ELR (cell line): ENCODE results near the gene BLOC1S4.
A peak's percentile ranks its signal among the peaks of the same experiment; 100 is the strongest.

Experiments used
- DNase-seq: peaks from one replicate; pipeline ENCODE4 v3.0.0-alpha.2; 2015; ENCODE audit warnings: low read depth

The BLOC1S4 gene

DNA sequence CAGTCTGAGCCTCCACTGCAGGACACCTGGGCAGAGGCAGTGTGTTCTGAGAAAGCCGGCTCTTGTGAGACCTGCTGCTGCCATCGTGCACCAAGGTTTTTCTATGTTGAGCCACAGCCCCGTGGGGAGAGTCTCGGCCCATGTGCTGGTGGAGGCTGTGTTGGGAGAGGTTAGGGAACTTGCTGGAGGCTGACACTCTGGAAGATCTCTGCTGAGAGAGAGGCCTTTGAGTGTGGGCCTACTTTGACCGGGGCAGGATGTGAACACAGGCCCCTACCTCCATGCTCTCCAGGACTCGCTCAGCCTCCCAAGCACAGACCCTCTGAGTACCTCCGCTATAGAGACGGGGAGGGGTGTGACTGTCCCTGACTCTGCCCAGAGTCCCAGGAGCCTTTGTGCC, 23.6 kb upstream of the BLOC1S4 start:
- no peak for DNase-seq

DNA sequence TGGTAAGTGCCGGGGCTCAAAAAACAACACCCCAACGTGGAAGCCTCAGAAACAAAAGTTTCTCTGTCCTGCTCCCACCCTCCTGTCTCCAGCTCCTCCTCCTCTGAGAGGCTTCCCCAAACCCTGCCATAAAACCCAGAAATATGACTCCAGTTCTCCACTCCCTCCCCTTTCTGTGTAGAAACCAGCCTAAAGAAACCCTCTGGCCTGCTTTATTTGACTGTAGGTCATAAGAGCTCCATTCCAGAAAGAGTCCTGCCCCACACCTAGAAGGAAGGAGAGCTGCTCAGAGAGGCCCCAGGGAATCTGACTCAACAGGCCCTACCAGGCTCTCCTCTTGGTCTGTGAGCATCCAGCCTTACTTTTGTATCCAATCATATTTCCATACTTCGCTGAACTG, 23.2 kb upstream of the BLOC1S4 start:
- no peak for DNase-seq

DNA sequence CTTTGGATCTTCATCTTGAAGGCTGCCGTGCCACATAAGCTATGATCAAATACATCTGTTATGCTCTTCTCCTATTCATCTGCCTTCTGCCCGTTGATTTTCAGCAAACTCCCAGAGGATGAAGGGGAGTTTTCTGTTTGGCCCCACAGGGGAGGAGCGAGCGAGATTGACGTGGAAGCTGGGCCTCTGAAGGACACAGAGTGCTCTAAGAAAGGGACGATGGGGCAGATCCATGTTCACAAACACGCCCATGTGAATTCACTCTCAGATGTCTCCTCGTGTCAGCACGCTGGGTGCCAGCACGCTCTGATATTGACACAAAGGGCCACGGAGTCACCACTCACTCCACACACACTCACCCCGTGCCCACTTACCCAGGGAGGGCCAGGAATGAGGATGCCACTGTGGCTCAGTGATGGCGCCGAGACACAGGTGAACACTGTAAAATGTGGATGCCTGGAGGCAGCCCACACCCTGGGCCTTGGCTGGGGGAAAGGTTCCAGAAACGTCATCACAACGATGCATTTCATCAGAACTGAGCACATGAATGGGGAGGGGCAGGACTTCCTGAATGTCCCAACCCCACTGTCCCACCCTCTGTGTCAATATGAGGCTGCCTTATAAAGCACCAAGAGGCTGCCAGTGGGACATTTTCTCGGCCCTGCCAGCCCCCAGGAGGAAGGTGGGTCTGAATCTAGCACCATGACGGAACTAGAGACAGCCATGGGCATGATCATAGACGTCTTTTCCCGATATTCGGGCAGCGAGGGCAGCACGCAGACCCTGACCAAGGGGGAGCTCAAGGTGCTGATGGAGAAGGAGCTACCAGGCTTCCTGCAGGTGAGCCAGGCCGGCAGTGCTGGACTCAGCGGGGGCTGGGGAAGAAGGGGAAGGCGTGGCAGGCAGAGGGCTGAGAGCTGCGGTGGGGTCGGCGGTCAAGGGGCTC, 22.5 kb upstream of the BLOC1S4 start, which contains the start of gene S100P:
Gene S100P (plus strand): TSS at position 648 of the 946 bp plus-strand sequence. CDS start 55 bp downstream, at position 703.
- no peak for DNase-seq

DNA sequence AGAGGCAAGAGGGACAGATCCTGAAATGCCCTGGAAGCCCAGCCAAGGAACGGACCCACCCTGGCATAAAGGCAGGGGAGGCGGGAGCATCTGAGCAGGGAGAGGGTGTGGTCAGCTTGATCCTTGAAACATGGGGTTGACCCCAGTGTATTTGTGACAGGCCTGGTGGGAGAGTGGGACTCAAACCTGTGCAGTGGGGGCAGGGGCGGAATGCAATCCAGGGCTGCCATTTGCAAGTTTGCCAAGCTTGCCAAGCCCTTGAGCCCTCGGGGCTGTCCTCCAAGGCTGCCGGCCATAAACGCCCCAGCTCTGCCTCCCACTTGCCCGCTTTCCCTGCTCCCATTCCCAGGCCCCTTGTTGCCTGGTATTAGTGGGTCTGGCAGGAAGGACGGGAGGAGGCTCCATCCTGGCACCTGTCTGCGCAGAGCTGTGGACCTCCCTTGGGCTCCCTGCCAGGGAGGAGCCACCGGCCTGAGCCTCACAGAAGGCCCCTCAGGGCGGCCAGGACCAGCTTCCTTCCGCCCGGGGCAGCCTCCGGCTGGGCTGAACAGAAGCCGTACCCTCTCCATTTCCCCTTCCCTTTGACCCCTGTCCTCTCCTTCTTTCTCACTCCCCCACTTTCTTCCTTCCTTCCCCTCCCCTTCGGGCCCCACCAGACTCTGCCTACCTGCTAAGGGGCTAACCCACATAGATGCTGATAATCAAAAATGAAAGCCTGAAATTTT, 21.6 kb upstream of the BLOC1S4 start:
- no peak for DNase-seq

DNA sequence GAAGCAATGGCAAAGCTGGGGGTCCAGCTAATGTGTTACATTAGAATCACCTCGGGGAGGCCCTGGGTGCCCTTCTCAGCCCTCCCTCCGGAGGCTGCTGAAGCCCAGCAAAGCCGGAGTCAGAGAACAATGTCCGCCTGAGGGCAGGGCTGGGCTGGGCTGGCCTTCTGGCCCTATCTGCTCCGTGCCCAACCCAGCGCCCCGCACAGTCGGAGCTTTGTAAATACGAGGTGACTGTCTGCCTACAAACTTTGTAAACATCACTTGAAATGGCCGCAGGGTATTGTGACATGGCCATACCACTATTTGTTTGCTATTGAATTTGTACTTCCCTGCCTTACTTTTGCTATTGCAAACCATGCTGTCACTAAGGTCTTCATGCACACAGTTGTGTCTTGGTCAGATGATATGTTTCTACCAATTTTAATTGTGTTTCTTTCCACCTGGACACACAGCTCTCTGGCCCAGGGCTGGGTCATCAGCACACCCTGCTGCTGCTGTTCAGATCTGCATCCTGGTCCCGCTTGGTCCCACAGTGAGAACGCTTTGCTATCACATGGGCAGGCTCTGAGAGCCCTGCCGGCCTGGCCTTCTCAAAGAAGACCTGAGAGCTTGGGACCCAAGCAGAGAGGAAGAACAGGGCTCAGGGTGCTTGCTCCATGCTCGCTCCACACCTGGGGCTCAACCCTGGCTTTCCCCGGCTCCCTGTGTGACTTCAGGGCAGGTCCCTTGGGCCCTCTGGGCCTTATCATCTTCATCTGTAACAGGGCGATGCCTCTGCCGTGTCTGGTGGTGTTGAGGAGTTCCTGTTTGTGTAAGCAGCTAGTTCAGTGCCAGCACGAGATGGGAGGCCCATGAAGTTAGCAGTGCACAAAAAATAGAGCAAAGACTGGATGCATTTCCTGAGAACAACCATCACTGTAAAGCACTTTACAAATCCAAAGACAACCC, 20.0 kb upstream of the BLOC1S4 start:
- DNase-seq = peak; percentile 13

DNA sequence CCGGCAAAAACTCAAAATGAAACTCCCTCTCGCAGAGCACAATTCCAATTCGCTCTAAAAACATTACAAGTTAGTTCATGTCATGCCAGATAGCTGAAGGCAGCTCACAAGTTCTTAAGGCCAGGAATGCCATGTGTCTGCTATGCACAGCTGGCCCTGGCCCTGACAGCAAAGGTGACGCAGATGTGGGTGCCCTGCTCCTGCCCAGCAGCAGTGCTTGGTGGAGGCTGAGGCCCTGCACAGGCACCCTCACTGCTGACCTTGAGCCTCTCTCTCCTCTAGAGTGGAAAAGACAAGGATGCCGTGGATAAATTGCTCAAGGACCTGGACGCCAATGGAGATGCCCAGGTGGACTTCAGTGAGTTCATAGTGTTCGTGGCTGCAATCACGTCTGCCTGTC, 19.4 kb upstream of the BLOC1S4 start:
- no peak for DNase-seq

DNA sequence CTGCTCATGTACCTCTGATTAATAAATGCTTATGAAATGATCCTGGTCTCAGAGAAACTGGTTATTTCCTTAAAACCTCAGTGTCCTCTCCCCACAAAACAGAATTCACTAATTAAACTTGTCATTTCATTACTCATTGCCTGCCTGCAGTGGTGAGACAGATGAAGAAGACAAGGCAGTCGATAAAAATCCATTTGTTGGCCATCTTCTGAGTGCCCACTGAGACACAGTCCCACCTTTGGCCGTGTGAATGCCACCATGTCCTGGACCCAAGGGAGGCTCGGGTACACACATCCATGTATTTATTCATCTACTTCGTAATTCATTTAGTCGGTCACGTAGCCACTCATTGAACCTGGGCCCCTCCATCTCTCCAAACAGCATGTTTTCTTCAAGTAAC, 18.8 kb upstream of the BLOC1S4 start:
- no peak for DNase-seq

DNA sequence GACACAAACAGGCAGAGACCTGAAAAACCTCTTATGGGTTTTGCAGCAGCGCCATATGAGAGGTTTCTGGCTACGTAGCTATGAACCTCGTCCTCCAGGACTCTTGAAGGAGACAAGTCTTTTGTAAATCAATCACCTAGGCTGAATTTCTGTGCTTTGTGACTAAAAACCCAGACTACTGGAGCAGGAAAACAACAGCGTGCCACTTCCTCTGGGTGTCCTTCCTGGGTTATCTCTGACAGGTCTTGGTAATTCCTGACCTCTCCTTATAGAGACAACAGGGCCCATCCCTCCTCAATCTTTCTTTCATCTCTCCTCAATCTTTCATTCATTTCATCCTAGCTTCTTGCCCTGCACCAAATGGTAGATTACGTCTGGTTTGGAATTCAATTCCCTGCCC, 16.6 kb upstream of the BLOC1S4 start:
- DNase-seq = no peak

DNA sequence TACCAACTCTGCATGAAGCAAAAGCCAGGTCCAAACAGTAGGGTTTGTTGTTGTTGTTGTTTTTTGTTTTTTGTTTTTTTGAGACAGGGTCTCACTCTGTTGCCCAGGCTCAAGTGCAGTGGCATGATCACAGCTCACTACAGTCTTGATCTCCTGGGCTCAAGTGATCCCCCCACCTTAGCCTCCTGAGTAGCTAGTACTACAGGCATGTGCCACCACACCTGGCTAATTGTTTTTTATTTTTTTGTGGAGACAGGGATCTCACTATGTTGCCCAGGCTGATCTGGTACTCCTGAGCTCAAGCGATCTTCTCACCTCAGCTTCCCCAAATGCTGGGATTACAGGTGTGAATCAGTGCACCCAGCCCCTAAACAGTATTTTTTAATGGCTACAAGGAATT, 16.1 kb upstream of the BLOC1S4 start:
- DNase-seq = no peak

DNA sequence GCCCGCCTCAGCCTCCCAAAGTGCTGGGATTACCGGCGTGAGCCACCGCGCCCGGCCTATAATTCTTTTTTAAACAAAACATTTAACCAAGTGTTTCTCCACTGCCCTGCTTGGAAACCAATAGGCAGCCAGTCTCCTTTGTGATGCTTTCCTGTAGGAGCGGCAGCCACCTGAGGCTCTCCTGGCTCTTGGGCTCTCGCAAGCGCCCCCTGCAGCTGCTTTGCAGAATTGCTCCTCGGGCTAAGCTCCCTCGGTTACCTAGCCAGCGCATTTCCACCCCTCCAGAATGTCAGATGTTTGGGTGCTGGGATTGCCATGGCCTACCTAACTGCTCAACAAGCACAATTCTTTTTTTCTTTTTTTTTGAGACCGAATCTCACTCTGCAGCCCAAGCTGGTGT, 14.6 kb upstream of the BLOC1S4 start:
- peak; percentile 32 for DNase-seq

DNA sequence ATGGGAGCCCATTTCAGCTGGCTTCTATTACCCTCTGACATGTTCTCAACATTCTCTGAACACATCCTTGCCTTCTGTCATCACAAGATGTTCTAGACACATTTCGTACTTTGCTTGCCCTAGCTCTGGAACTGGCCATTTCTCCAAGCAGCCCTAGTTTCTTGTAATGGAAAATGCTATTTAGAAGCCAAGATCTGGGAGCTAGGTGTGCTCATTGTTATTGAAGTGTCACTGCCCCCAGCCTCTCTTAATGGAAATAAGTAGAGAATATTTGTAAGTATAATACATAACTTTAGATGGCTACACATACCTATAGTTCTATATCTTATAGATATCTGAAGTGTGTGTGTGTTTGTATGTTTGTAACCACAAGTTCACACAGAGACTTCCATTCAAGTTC, 13.2 kb upstream of the BLOC1S4 start:
- DNase-seq = no peak

DNA sequence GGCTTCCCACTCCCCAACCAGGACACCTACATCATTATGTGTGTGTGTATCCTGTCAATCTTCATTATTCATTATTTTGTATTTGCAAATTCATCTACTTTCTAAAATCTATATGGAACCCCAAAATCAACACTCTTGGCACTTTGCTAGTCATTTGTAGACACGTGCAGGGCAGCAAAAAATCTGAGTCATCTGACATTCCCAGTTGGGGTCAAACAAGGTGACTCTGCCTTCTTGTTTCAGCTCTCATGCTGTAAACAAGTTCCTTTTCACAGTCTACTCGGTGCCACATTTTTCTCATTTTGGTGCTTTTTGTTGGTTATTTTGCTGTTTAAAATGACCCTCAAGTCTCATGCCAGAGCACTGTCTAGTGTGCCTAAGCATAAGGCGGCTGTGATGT, 12.2 kb upstream of the BLOC1S4 start:
- peak; percentile 53 for DNase-seq

DNA sequence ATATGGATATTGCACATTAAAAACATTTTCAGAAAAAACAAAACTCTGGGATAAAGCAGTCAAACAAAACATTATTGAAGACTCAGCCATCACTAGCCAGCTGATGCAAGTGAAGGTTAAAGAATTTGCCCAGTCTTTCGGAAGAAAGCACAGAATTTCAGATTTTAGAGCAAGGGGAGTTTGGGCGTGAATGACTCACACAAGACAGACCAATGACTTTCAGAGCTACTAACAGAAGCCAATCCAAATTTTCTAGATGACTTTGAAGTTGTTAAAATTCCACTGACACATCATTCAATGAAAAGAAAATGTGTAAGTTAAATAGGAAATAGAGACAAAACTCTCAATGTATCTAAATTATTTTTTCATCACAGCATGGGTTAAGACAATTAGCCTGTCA, 10.3 kb upstream of the BLOC1S4 start:
- DNase-seq = no peak

DNA sequence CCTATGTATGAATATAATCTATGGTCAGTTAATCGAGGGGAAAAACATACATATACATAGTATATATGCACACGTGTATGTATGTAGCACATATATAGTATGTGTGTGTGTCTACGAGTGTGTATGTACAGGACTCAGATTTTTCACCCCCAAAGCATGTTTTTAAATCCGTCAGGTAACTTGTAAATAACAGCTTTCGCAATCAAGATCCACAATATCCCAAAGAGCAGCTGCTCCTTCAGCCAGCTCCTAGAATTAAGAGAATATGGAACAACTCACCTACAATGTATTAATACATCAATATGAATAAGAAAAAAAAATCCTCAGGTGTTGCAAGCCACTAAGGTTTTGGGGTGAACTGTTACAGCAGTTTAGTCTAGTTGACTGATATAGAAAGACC, 9.8 kb upstream of the BLOC1S4 start:
- DNase-seq = no peak

DNA sequence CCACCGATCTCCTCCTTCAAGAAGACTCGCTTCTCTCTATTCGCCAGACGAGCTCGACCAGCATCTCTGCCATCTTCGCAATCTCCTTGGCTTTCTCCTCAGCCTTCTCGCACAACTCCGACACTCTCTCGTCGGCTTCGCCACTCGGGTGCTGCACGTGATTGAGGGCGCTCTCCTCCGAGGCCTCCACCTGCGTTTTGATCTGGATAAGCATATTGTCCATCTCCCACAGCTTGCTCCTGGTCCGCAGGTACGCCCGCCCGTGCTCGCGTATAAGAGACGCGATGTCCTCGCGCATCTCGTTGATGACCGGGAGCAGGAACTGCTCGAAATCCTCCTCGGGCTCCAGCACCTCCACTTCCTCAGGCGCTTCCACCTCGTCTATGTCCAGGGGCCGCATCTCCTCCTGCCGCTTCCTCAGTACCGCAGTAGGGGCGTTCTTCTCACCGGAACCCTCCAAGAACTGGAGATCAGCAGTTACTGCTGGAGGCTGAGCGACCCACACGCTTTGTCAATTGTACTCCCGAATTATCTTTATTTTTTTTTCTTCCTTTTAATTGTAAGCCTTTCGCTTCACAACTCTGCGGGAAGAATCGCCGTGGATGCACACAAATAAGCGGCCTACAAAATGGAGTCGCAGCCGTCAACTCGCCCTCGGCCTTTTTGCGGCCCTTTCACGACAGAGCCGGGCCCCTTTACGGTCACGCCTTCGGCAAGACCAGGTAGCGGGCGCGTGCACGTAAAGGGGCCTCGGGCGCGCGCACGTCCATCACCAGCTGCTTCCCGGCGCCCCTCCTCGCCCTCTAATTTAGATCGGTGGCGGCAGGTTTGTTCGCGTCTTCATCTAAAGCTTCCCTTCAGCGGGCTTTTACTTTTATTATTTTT, 6.5 kb upstream of the BLOC1S4 start, which contains the start of gene MRFAP1L1:
Gene MRFAP1L1 (minus strand): TSS at position 636 of the 885 bp plus-strand sequence. CDS start 236 bp downstream, at position 400.
- peak; percentile 98 for DNase-seq

DNA sequence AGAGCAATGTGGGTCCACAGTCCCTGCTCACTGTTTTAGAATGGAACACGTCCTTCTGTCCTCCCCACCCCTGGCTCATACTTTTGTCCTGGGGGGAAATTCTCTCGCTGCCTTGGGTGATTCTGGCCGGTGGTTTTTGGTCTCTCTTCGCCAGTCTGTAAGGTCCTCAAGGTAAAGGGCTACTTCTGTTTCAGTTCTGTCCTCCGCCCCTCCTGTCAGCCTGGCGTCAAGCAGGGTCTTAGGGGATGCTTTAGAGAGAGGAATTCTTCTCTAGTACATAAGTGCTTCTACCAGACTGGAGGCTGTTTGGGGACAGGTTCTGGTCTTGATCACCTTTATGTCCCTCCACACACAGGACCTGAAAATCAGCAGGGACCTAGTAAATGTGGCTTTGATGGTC, 5.7 kb upstream of the BLOC1S4 start:
- DNase-seq = peak; percentile 13

DNA sequence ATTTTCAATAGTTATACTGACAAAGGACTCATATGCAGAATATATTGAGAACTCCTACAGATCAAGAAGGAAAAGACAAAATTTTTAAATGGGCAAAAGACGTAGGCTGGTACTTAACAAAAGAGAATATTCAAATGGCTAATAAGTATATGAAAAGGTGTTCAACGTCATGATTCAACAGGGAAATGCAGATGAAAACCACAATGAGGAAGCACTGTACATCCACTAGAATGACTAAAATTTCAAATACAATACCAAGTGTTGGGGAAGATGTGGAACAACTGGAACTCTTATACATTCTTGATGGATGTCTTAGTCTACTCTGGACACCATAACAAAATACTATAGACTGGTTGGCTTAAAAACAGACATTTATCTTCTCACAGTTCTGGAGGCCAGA, 5.0 kb upstream of the BLOC1S4 start:
- no peak for DNase-seq

DNA sequence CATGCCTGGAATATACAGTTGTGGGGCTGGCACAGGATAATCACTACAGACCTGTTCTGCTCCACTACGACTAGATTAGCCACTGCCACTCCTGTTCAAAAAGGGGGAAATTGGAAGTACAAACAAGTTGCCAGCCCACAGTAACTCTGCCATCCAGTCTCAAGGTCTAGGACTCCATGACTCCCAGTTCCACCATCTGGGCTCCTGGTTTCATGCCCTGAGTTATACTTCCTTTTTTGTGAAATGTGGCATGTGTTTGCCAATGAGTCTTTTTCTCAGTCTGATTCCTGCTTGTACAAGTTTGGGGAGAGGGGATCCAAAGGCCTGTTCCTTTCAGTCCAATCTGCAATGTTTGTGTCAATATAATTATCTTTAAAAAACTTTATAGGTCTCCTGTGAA, 1.0 kb upstream of the BLOC1S4 start:
- no peak for DNase-seq

DNA sequence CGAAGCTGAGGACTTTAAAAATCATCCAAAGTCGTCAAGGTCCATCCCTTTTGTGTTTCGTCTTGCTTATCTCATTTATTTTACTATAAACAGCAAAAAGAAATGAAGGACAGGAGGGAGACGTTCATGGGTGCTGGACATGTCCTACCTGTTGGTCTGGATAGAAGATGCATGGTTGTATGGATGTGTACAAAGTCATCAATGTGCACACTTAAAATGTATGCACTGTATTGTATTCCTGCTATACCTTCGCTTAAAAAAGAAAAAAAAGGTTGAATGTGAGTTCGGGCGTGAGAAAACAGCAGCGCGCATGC, 313 bp upstream of the BLOC1S4 start:
- no peak for DNase-seq

DNA sequence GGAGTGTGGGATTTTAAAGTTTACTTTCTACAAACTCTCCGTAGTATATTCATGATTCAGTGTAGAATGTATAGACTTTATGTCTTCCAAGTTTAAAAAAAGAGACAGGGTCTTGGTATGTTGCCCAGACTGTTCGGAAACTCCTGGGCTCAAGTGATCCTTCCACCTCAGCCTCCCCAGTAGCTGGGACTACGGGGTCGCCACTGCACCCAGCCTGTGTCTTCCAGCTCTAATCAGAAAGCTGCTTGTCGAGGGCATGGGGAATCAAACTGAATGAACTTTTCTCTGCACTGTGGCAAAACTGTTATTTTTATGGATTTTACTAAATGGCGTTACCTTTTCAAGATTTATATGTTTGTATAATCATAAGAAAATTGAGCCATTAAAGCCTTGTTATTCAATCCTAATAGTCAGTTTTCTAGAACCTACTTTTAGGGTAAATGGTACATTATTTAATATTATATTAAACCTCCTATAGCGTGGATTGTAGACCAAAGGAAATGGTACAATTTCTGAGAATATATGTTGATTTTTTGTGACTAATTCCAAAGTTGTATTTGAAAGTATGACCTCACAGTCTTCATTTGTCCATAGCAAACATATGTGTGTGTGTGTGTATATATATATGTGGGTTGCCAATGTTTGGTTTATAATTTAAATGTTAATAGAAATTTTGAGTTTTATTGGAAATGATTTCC, 1.1 kb downstream of the BLOC1S4 start:
- peak; percentile 26 for DNase-seq
